HG02870 (cell line): ENCODE results near the gene TMOD2.
A peak's percentile ranks its signal among the peaks of the same experiment; 100 is the strongest.

Source experiments
- ATAC-seq: cut with Tn5 transposase; IDR thresholded peaks from one replicate; pipeline ENCODE4 v1.9.1; 2021; ENCODE audit warnings: mild to moderate bottlenecking, moderate library complexity; ENCODE audit not compliant: unreplicated experiment

The TMOD2 gene

DNA sequence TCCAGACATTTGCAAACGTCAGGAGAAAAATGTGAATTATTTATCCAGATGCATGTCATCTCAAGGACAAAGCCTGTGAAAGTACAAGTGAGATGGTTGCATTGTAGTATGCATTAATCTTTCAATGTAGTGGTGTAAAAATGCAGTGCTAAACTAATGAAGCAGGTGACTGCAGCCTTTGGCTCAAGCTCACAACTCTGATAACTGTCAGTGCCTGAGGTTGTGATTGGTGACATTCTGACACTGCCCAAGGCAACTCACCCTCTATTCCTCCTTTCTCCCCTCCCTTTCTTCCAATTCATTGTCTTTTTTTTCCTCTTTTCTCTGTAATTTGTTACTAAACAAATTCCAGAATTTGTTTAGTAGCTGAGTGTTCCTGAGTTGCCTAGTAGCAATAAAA lies 58.1 kb downstream of the TMOD2 start:
- ATAC-seq: no peak

GRCh38 chr15:51812598-51812997 lies 61.2 kb downstream of the TMOD2 start:
- no peak for ATAC-seq

DNA sequence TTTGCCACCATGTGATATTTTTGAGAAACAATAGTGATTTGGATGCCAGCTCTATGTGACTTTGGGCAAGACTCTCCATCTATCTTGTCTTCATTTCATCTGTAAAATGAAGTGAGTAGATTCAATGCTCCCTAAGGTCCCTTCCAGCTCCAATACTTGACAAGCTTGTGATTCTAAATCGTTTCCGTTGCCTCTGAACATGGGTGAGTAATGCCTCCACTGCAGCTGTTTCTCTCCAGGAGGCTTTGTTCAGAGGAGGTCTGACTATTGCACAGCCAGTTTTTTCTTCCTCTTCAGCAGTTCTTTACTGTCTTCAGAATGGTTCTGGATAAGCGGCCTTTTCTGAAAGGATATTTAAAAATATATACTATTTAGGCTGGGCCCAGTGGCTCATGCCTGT lies 63.2 kb downstream of the TMOD2 start:
- no peak for ATAC-seq

- no peak for ATAC-seq
Measured at GRCh38 chr15:51816611-51817010, 65.2 kb downstream of the TMOD2 start.

- ATAC-seq: no peak
Measured at GRCh38 chr15:51818150-51818549, 66.8 kb downstream of the TMOD2 start.

DNA sequence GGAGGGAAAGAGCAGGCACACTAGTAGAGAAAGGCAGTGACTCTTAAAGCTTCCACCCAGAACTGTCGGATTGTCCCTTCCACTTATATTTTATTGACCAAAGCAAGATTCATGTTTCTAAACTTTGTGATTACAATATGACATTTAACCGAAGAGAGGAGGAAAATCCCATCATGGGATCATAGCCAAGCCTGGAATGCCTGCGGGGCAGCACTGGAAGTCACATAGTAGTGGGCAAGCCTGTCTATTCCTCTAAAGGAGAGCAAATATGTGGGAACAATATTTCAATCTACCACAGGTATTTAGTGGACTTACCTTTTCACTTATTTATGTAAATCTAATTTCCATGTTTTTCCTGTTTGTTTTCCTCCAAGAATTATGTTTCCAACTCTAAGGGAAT lies 74.3 kb downstream of the TMOD2 start:
- no peak for ATAC-seq

DNA sequence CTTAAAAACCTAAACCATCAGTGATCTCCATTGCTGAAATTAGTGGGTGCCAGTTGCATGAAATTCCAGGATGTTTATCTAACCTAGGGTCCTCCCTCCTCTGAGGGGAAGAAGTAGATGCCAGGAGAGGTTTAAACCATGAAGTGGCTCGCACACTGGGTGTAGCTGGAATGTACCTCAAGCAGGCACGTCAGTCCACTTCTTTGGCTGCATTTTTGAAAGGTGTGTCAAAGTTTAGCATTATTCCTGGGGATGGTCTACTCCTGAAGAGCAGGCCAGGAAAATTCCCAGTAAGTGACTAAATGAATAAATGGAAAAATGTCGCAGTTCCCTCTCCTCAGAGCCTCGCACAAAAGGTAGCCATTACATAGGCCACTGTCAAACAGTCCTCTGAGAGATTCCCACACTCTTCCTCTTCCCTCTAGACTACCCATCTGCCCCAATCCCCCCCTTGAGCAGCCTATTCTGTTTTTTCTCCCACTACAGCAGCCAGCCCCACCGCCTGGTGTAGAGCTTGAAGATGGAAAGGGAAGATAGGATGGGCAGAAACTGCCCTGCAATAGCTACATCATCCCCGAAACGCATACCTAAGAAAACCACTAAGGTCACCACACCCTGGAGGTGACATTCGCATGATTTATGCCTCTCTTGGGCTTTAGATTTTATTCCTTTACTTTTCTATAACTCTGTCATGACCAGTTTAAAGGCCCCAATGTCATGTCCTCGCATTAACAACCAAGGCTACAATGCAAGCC lies 77.4 kb downstream of the TMOD2 start:
- no peak for ATAC-seq

- ATAC-seq: peak; percentile 78
Measured at GRCh38 chr15:51829376-51830275, 78.2 kb downstream of the TMOD2 start, which contains the start of gene TMOD3. Gene TMOD3 (plus strand): TSS chr15:51829653. CDS start chr15:51862885, 33,232 bp downstream.

- no peak for ATAC-seq
Measured at GRCh38 chr15:51830276-51830806, 78.9 kb downstream of the TMOD2 start.

DNA sequence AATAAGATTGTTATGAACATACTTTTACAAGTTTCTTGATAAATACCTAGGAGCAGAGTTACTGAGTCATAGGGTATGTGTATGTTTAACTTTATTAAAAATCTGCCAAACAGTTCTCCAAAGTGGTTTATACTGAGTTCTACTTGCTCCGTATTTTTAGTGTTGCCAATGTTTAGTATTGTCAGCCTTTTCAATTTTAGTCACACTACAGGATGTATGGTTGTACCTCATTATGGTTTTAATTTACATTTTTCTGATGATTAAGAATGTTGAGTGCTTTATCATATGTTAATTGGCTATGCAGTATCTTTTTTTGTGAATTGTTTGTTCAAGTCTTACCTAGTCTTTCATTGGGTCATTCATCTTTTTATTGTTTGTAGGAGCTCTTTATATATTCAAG lies 82.4 kb downstream of the TMOD2 start:
- no peak for ATAC-seq

DNA sequence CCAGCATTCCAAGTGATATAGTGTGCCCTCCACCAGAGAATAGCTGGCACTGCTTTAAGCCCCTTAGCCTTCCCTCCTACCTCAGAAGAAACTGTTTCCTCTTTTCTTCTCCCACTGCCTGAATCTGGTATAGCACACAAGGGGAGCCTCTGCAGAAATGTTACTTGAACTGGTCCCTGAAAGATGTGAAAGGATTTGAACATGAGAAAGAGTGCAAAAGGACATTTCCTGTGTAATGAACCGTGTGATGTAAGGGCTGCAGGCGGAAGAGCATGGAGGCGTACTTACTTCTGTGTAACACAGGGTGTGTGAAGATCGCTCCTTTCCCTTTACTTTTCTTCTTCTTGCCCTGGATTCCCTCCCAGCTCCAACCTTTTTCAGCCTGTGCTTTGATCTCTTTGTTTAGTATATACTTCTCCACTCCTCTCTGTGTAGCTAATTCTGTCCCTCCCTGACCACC lies 86.4 kb downstream of the TMOD2 start:
- no peak for ATAC-seq

DNA sequence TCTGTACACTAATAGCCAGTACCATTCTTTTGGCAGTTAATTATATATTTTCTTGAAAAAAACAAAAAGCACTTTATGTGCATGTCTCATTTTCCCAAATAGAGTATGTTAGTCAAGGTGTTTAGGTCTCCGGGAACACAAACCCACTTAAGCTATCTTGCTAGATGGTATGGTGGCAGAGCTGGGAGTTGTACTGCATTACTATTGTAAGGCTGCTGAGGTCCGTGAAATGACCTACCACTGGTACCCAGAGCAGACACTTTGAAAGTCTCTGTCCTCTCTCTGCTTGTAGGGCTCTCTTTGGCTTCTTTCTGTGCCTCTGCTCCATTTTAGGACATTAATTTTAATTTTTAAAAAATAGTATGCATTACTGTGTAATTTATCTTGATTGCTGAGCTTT lies 86.9 kb downstream of the TMOD2 start:
- no peak for ATAC-seq

DNA sequence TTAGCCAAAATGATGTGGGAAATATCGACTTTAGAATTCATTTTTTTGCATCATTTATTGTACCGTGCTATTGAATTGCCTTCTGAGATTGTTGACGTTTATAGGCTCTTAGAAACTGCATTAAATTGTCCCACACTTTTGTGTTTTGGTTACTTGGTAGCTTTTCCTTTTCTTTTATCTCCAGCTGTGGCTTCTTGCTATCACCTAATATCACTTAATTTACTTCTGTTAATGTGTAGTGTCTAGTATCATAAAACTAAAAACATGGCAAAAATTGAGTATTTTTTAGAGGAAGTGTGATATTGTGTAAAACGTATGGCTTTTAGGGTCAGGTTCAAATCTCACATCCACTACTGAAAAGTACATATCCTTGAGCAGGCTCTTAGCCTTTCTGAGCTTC lies 89.3 kb downstream of the TMOD2 start:
- ATAC-seq: no peak

DNA sequence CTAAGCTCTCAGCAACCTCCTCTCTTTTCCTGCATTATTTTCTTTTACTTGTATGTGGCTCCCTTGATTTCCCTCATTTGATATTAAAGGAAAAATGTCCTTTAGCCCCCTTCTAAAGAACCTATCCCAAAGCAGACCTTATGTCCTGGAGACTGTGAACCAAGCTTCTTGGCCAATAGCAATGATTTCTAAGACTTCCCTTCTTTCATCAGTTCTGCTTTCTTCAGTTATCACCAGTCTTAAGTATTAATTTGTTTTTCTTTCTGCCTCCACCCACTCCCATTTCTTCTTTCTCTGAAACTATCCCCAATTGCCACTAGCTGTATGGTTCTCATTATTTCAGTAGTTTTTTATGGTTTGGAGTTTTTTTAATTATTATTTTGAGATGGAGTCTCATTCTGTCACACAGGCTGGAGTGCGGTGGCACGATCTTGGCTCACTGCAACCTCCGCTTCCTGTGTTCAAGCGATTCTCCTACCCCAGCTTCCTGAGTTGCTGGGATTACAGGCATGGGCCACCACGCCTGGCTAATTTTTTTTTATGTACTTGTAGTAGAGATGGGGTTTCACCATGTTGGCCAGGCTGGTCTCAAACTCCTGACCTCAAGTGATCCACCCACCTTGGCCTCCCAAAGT lies 90.1 kb downstream of the TMOD2 start:
- no peak for ATAC-seq

- no peak for ATAC-seq
Measured at GRCh38 chr15:51842265-51842664, 90.9 kb downstream of the TMOD2 start.

DNA sequence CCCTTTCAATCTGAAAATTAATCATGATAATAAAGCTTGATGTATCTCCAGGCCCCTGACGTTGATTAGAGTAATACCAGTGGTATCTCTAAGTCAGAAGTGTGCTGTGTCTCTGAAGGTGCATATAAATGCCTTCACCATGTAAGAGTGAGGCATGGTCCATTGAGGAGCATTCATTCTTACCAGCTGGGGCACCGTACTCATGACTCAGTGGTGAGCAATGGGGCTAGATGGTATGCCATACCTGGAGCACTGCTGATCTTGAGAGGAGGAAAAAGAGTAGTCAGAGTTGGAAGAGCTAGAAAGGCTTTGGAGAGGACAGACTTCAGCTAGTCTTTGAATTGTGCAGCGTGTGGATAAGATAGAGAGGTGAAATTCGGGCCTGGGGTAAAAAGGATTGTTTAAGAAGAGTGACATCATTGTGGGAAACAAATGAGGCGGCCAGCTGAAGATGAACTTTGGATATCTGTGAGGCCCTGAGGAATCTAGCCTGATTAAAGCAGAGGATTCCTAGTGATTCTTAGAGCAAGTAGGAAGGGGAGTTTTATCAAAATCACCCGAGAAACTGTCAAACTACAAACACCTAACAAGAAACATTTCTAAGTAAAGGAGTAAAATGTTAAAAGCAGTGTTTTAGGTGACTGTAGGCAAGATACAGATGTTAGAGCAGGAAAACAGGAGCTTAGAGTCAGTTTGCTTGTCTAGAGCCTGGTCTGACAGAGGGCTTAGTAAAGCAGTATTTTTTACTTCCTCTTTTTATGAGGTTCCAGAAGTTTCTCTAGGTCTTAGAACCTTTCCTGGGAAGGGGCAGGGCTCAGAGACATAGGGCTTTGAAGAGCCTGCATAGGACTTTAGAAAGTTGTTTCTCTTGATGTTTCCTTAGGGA lies 91.7 kb downstream of the TMOD2 start:
- peak; percentile 38 for ATAC-seq

GRCh38 chr15:51844747-51845426 lies 93.5 kb downstream of the TMOD2 start:
- no peak for ATAC-seq

DNA sequence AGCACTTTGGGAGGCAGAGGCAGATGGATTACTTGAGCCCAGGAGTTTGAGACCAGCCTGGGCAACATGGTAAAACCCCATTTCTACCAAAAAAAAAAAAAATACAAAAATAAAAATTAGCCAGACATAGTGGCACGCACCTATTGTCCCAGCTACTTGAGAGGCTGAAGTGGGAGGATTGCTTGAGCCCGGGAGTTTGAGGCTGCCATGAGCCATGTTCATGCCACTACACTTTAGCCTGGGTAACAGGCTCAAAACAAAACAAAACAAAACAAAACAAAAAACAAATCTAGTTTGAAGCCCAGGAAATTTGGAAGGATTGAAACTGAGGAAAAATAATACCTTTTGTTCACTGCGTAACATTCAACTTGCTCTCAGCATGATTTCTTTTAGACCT lies 94.7 kb downstream of the TMOD2 start:
- ATAC-seq: no peak

DNA sequence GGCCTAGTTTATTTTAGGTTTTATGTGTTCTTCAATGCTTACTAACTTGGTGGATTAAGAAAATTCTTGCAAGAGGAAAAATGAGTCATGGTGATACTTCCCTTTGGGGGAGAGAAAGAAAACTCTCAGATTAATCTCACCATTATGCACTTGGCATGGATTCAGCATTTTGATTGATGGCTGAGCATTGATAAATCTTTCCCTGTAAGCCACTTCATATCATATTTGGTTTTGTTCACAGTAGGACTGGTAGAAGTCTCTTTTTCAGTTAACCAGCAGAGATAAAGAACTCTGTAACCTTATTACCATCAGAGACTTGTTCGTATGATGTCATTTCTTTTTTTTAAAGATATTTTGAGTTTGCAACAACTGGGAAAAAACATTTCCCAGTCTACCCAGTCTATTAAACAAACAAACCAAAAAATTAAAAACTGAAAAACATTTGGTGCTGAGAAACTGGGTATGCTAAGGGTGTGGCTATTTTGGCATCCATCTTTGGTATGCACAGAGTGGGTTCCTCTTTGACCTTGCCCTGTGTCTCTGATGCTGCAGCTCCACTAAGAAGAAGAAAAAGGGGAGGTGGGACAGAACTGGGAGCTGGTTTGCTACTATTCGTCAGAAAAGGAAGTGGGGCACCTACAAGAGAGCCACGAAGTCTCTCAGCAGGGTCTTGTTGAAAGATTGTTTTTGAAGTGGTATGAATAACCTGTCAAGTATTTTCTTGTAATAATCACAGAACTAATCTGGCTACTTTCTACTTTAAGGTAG lies 95.2 kb downstream of the TMOD2 start:
- no peak for ATAC-seq
